T1000 (cell line): ENCODE data around the gene ELOVL5.
A peak's percentile ranks its signal among the peaks of the same experiment; 100 is the strongest.

Experiments
- DNase-seq: peaks from one replicate; lab custom pipeline; 2025; ENCODE audit warnings: mixed read lengths; lab: John Stamatoyannopoulos, UW

The ELOVL5 gene

DNA sequence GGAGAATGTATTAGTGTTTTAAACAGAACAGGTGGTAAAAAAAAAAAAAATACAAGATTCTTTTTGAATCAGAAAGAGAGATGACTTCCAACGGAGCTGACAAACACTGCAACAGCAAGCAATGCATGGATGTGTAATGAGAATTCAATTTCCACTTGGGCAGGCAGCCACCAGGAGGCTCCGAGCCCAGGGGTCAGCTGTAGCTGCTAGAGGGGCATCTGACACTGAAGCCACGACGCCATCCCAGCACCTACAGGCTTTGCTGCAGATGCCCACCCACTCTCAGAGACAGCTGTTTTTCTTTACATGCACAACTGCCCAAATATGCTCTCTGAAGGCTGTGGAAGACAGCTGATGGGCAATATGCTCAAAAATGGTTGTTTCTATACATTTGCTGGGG lies 75.4 kb downstream of the ELOVL5 start:
- DNase-seq, result no peak

DNA sequence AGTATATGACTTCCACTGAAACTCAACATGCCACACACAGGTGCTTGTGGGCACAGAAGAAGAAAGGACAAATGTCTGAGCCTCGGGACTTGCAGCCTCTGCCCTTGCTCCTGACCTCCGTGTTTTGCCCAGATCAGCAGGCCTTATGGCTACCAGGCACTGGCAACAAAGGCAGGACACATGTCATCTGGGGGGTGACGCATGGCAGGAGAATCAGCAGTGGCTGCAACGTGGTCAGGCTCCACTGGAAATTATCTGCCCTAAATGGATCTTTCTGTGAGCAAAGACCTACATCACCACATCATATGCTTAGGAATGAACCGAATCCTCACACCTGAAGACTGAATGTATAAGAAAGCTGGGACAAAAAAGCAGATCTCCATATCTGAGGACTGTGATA lies 78.9 kb downstream of the ELOVL5 start:
- no peak for DNase-seq

DNA sequence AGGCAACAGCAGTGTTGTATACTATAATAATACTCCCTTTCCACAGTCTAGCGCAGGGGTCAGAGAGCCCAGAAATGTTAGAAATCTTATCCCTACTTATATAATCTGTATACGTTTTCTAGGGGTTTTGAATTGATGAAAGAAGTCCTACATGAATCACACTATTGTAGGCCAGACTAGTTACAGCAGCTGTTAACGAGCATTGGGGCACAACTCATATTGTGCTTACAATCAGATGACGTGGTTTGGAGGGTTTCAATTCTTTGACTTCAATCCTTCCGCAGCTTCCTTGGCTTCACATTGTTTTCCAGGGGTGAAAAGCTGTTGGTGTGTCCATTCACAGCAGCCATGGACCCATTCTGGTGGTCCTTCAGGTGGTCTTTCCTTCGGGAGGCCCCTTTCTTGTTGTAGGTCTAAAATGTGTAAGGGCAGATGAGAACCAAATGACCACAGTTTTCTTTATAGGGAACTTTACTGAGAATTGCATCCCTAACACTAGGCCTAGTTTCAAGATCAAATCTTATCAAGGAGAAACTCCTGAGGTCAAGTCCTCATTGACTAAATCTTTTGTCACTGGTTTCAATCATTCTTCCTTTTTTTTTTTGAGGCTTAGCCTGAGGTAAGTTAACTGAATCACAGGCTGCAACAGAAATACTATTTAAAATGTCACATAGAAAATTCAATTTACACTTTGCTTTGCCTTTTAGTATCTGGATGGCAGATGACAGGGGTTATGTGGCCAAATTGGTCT lies 79.7 kb downstream of the ELOVL5 start:
- DNase-seq, result no peak

DNA sequence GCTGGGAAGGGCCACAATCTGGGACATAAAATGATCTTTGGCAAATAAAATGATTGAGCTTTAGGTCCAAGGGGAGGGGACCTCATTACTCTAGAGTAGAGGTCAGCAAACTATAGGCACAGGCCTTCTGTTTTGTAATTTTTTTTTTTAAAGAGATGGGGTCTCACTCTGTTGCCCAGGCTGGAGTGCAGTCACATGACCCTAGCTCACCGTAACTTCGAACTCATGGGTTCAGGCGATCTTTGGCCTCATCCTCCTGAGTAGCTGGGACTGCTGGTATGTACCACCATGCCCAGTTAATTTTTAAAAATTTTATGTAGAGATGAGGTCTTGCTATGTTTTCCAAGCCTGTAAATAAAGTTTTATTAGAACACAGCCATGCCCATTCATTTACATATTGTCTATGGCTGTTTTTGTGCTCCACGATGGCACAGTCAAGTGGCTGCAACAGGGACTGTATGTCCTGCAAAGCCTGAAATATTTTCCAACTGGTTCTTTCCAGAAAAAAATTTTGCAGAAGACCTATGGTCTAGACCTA lies 82.1 kb downstream of the ELOVL5 start:
- no peak for DNase-seq

DNA sequence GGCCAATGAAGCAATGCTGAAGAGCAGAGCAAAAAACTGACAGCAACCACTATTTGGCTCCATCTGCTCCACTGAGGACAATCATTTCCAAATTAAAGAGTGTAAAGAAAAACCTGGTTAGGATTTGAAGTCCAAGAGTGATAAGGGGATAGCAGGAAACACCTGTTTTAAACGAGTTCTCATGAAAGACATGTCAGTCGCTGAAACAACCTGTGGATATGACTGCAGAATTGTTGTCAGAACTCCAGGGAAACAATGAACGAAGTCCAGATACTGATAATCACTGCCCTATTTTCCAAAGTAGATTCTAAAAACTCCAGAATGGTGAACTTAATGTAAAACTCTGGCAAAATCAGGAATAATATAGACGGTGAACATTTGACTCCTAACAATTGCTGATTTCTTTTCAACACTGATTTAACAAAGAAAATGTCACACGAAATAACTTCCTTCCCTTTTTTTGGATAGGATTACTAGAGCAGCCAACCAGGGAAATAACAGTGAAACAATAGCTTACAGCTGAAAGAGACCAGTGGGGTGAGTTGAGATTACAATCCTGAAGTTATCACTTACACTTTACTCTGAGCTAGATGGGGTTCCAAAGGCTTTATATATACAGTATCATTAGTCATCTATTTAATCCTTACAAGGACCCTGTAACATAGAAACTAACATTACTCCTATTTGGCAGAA lies 83.7 kb downstream of the ELOVL5 start:
- DNase-seq, result no peak

DNA sequence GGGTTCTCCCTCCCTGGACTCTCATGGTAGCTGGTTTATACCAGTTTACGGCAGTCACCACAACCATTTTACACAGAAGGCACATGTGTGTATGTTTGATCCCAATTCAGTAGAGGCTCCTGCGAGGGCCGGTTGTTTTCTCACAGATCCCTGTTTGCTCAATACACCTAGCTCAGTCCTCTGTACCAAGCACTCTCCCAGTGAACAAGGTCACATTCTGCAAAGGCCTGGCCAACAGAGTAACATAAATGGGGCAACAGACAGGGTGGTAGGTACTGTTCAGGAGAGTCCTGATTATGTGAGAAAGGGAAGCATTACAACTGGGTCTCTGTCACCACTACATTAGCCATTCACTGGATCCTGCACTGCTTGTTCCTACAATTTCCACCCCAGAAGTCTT lies 84.4 kb downstream of the ELOVL5 start:
- DNase-seq, result no peak

DNA sequence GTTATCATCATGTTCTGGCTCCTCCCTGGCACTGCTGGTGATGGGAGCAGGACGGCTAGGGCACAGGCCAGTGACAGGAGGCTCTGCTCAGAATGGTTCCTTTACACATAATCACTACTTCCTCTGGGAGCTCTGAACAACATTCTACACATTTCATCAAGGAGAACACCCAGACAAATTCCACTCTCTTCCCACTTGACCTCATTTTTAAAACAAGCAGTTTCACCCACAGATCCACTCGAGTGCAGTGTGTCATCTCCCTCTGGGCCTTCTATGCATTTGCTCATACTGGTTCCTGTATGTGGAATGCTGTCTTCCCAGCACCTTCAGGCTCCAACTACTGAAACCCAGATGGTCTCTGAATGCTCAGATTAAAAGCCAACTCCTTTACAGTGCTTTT lies 84.8 kb downstream of the ELOVL5 start:
- DNase-seq, result no peak

DNA sequence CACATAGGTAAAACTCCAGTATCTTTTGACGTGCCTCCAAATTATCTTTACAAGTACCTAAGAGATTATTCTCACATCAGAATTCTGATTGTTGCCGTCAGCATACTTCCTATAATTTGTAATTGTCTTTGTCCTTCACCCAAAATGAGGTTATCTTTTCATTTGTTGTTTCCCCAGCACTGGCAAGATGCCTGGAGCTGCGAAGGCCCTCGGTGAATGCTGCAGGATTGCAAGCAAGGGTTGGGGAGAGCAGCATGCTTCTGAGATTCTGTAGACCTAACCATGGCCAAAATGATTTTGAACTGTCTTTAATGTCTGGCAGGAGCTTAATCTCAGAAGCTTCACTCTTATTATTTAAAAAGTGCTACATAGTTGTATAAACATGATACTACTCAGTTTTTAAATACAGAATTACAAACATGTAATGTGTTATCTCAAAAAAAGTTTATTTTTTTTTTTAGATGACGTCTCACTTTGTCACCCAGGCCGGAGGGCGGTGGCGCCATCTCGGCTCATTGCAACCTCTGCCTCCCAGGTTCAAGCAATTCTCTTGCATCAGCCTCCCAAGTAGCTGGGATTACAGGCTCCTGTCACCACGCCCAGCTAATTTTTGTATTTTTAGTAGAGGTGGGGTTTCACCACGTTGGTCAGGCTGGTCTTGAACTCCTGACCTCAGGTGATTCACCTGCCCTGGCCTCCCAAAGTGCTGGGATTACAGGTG lies 88.7 kb downstream of the ELOVL5 start:
- DNase-seq, result no peak

DNA sequence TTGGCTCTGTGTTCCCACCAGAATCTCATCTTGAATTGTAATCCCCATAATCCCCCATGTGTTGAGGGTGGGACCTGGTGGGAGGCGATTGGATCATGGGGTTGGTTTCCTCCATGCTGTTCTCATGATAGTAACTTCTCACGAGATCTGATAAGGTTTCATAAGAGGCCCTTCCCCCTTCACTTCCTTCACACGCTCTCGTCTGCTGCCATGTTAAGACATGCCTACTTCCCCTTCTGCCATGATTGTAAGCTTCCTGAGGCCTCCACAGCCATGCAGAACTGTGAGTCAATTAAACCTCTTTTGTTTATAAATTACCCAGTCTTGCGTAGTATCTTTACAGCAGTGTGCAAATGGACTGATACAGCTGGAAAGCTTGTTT lies 90.0 kb downstream of the ELOVL5 start:
- DNase-seq, result no peak

DNA sequence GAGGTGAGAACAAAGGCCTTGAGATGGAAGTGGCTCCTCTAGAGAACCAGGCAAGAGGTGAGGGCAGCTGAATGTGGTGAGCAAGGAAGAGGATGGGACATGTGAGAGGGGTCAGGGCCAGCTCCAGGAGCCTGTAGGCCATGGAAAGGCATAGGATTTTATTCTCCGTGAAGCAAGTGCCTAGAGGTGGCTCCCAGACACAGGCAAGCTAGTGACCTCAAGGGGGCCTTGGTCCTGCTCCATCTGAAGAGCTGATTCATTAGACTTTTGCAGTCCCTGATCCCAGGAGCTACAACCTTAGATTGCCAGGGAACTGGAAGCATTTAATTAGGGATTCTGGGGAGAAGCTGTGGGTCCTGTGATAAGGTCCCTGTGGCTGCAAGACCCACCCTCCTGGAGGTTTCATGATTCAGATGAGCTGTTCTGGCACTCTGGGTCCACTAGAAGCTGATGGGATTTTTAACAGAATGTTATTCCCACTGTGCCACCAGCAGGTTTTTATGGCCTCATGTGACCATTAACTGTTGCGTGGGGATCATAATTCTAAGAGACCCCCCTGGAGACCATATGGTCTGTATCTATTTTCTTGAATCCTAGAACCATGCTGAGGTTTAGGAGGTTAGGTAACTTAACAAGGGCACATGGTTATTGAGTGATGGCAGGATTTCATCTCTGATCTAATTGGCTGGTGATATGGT lies 90.5 kb downstream of the ELOVL5 start:
- DNase-seq, result no peak

DNA sequence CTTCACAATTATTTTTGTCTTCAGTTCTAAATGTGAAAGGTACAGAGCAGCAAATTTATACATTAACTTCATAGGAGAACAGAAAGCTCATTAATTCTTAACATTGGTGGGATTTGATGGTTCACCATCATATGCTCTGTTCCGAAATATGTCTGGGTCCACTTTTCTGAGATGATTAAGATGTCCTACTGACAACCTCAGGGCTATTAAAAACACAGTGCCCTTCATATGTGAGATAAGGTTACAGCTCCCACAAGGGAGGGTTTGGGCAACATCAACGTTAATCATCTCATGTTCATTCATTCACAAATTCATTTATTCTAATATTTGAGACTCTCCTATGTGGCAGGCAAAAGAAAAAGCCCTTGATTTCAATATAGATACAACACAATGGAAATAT lies 91.2 kb downstream of the ELOVL5 start:
- DNase-seq, result no peak

DNA sequence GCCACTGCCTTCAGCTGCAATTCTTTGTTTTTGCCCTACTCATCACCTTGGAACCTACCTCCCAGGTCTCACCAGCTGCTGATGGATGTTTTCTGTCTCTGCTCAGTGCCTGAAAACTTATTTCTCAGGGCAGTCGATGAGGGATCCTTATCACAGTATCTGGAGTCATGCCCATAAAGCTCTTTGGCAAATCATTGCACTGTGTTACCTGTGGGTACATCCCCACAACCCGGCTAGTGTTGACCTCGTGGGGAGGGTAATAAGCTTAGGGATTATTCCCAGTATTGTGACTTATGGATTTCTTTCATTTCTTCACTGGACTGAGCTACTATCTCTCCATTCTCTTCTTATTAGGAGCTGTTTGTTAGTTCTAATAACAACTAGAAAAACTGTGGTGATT lies 91.7 kb downstream of the ELOVL5 start:
- no peak for DNase-seq

DNA sequence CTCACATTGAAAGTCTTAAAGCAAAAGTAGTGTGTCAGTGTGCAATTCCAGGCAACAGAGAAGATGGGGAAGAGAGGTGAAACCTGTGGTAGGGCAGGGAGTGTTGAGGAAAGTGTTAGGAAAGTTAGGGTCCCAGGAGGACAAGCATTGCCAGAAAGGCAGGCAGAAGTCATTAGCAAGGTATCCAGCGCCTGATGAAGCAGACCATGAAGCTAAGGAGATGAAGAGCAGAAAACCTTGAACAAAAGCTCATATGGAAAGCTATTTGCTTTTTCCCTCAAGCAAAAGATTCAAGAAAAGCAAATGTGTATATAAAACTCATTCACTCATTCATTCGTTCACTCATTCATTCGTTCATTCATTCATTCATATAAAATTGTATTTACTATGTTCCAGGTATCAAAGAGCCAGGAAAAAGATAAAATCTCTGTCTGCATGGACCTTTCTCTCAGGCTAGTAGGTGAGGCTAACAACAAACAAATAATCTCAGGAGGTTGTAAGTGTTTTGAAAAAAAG lies 96.5 kb downstream of the ELOVL5 start:
- no peak for DNase-seq

DNA sequence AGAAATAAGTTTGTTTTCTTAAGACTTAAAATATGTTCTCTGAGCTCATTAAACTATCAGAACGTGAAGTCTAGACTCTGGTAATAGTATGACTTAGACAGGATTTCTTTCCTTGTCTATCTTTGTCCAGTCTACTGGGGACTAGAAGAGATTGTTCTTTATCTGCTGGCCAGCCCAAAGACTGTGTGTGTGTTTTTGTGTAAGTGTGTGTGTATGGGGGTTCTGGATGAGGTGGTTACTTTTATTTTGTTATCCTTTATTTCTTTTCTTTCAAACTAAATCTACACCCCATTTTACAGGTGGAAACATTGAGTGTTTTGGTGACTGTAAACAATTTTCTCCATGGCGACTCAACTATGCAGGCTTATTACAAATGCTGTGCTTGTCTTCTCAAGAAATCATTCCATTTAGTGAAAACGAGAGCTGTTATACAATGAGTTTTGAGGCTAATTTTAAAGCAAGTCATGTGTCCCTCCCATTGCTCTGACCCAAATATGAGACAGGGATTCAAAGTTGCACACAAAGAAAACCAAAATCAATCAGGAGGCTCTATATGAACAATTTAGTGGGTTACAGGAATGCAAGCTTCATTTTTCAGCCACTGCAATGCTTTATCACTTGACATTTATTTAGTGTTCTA lies 97.6 kb downstream of the ELOVL5 start:
- DNase-seq, result no peak

DNA sequence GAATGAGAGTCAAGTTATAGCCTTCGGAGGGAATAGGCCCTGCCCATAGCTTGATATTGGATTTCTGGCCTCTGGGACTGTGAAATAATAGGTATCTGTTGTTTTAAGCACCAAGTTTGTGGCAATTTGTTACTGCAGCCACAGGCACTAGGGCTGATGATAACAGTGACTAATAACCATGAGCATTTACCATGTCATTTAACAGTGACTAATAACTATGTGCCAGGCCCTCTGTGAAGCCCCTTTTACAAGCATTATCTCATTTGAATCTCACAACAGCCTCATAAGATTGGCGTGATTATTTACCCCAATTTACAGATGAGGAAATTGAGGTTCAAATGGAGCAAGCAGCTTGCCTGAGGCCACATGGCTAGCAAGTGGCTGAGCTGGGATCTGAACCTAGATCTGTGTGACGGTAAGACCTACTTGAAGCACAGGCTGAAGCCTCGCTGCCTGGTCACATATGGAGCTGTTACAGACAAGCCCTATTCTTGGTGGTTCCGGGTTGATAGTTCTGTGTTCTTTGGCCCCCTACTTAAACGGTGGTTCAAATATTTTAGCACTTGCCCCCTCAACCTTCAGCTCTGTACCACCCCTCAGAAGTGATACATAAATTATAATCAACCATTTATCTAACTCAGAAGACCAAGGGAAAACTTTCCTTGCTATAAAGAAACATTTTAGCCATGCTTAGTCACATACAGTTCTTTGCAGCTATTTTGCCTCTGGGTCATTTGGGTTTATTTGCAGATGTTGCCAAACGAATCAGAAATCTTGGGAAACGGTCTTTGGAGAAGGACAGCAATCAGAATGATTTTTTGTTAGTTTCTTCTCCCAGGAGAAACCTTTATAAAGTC lies 98.3 kb downstream of the ELOVL5 start:
- DNase-seq, result peak; percentile 35

DNA sequence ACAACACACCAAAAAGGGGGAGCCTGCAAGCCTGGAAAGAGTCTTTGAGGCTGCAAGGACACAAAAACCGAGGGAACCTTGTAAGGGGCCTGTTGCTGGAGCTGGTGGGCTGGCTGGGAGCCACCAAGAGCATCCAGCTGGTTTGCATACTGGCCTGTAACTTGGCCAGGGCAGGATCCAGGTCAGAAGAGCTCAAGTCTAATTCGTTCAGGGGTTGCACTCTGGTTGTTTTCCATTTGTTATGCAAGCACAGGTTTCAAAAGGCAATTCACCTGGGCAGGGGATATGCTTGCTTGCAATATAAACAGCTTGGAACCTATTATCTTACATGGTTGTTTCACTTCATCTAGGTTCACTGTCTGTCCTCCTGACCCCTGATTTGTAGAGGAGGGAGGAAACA lies 101.8 kb downstream of the ELOVL5 start:
- DNase-seq, result no peak

DNA sequence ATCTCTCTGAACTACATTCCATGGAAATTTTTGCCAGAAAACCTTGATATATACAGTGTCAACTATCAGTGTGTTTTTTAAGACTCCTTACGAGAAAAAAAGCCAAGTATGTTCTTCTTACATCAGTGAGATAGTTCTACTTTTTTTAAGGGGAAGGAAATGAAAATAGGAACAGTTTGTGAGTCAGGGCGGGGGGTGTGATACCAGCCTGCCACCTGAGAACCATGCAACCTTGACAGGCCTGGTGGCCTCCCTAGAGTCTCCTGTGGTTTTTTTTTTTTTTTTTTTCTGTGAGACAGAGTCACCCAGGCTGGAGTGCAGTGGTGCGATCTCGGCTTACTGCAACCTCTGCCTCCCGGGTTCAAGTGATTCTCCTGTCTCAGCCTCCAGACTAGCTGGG lies 103.8 kb downstream of the ELOVL5 start:
- DNase-seq, result no peak

DNA sequence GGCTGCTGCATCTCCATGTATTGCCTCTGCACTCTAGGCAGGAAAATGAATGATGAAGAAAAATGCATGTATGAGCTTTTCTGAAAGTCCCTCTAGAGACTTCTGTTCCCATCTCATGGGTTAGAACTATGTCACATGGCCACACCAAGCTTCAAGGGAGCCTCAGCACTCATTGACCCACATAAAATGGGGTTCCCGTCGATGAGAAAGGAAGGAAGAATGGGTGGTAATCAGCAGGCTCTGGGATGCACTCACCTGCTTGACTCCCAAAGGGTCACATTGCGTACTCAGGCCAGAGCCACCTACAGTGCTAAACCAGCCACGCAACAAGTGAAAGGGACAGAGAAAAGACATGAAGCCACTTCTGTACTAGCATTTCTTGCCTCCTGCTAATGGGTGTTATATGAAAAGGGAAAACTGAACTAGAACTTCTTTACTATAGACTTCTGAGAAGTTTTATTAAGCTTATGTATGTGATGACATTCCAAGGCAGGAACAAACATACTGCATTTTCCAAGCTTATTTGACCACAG lies 104.3 kb downstream of the ELOVL5 start:
- no peak for DNase-seq

DNA sequence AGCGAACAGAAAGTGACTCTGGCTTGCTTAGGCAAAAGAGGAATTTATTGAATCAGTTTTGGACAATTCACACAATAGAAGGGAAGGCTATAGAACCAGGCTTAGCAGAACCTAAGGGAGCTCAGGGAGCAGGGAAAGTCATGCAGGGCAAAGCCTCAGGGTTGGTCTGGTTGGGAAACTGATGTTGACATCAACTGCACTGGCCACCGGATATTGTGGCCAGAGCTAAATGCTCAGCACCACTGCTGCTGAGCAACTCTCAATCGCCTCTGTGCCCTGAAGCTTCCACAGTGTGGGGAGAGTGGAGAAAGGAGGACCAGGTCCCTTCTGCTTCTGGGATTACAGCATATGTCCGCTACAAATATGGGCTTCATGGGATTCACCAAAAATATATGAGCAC lies 106.8 kb downstream of the ELOVL5 start:
- no peak for DNase-seq

DNA sequence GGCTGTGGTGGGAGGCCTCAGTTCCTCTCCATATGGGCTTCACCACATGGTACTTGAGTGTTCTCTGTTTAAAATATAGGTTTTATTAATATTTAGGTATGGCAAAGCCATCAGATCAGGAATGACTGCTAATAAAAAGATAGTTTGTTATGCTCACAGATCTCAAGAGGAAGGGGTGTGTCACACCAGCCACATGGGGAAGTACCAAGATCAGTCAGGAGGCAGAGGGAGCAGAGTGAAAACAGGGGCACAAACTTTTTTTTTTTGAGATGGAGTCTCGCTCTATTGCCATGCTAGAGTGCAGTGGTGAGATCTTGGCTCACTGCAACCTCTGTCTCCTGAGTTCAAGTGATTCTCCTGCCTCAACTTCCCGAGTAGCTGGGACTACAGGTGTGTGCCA lies 108.0 kb downstream of the ELOVL5 start:
- no peak for DNase-seq
